PFSK-1 (cell line): ENCODE measurements around the gene TMEM109.

Experiments used
- POLR2AphosphoS5 ChIP-seq: IDR thresholded peaks from 2 replicates; pipeline ENCODE4 v1.6.1; 2012; ENCODE audit warnings: low read depth, mild to moderate bottlenecking, control low read depth, low read length, moderate library complexity
- TAF1 ChIP-seq: IDR thresholded peaks from 2 replicates; pipeline ENCODE4 v1.6.1; 2012; ENCODE audit warnings: low read length, control low read depth, borderline replicate concordance; ENCODE audit not compliant: insufficient read depth

- TF ChIP-seq TAF1 (no peak), POLR2AphosphoS5 (no peak)
These were observed 58.4 kb downstream of the TMEM109 start for GRCh38 chr11:60972182-60973030.
